Naive thymus-derived CD8-positive, alpha-beta T cell (primary cell): ENCODE results near the gene TMEM132C. TPM values are rescaled to one million over a fixed set of nuclear protein-coding genes. Genes with fewer than 3 reads are reported as not detected.
A peak's percentile ranks its signal among the peaks of the same experiment; 100 is the strongest.

Experiments used
- ATAC-seq, 2 donors: fragments of 150-1000 bp; cut with Tn5 transposase in 1 of 2; sonication (Bioruptor Pico), chemical (Tn5 transposase) in 1 of 2; 1 replicate in 1 of 2; 2 replicates in 1 of 2; pipeline ENCODE4 v1.10.0; 2021; ENCODE audit warnings: mild to moderate bottlenecking in 2 of 2, moderate library complexity in 2 of 2
- POLR2A ChIA-PET: fragments of 350-600 bp; sonication (Branson Sonifier 250); formaldehyde crosslinking; loops from one replicate; lab custom pipeline; 2021; ENCODE audit warnings: antibody characterized with exemption; lab: Charles Lee
- DNase-seq, 10 donors: peaks; one replicate each; pipeline versions ENCODE4 v3.0.0 to v3.0.0-alpha.2; 2020 to 2022
- H3K27ac Mint-ChIP-seq, 10 donors: one replicate each; pipeline ENCODE4 v1.8.0; 2020 to 2022; ENCODE audit warnings: mild to moderate bottlenecking in 10 of 10, mixed read lengths in 10 of 10, moderate library complexity in 4 of 10, inconsistent platforms in 1 of 10
- H3K27me3 Mint-ChIP-seq, 5 donors: one replicate each; pipeline ENCODE4 v1.8.0; 2021 to 2022; ENCODE audit warnings: mixed read lengths in 5 of 5
- H3K36me3 Mint-ChIP-seq, 3 donors: one replicate each; pipeline ENCODE4 v1.8.0; 2020 to 2022; ENCODE audit warnings: mixed read lengths in 3 of 3, mild to moderate bottlenecking in 2 of 3, inconsistent platforms in 1 of 3
- H3K4me1 Mint-ChIP-seq, 4 donors: one replicate each; pipeline ENCODE4 v1.8.0; 2021 to 2022; ENCODE audit warnings: mixed read lengths in 4 of 4
- H3K4me3 Mint-ChIP-seq, 10 donors: one replicate each; pipeline ENCODE4 v1.8.0; 2020 to 2022; ENCODE audit warnings: mild to moderate bottlenecking in 10 of 10, mixed read lengths in 10 of 10, moderate library complexity in 6 of 10, inconsistent platforms in 1 of 10
- H3K9me3 Mint-ChIP-seq, 9 donors: one replicate each; pipeline ENCODE4 v1.8.0; 2020 to 2022; ENCODE audit warnings: mixed read lengths in 9 of 9, mild to moderate bottlenecking in 3 of 9, inconsistent platforms in 1 of 9, moderate library complexity in 1 of 9
- polyA plus RNA-seq, 3 donors: library from polyadenylated mRNA; unstranded; fragments of 300-500 nt; fragmentation: Illumina TruSeq; gene quantifications; one replicate each; pipeline ENCODE4 v1.2.3, GENCODE V29; 2021
- total RNA-seq, 8 experiments: library from RNA in 2 of 8; stranded (reverse) in 2 of 8; gene quantifications; one replicate each; pipeline ENCODE4 v1.2.3 and lab custom pipeline; 2021 to 2026

TMEM132C gene
- total and polyA plus RNA-seq, 5 experiments from 2014 or later, result 0.11 TPM; not detected in 4

GRCh38 chr12:128570191-128571065 is 303.5 kb downstream of the TMEM132C start:
- Mint-ChIP-seq H3K4me1 (peaks cover 0 to 9% (median 0%) of the 10 kb centered on the region in 4 donors), H3K36me3 (no peaks in the 10 kb centered on the region), H3K9me3 (peaks cover 0 to 10% (median 3%) of the 10 kb centered on the region in 9 donors), H3K27ac (peak overlapping the region in 2 of 10 donors; percentile 23 to 65), H3K27me3 (no peaks in the 10 kb centered on the region), H3K4me3 (no peak overlapping the region)
- POLR2A ChIA-PET, result no interaction called here
- DNase-seq, result peak in 1 of 10 donors; percentile 7
- ATAC-seq, result no peak

- H3K9me3 Mint-ChIP-seq, result peaks cover 0 to 13% (median 6%) of the 10 kb centered on the region in 9 donors
- no peaks in the 10 kb centered on the region for H3K36me3 Mint-ChIP-seq
- H3K27ac Mint-ChIP-seq, result no peak overlapping the region
- POLR2A ChIA-PET, result no interaction called here
- no peak for ATAC-seq
- DNase-seq, result no peak
- peaks cover 0 to 9% (median 0%) of the 10 kb centered on the region in 4 donors for H3K4me1 Mint-ChIP-seq
- no peak overlapping the region for H3K4me3 Mint-ChIP-seq
- no peaks in the 10 kb centered on the region for H3K27me3 Mint-ChIP-seq
Measured at GRCh38 chr12:128571906-128572810, 305.2 kb downstream of the TMEM132C start.

- Mint-ChIP-seq H3K4me1 (peaks cover 0 to 9% (median 0%) of the 10 kb centered on the region in 4 donors), H3K9me3 (peaks cover 0 to 28% (median 6%) of the 10 kb centered on the region in 9 donors), H3K27me3 (no peaks in the 10 kb centered on the region), H3K36me3 (no peaks in the 10 kb centered on the region), H3K27ac (no peak overlapping the region), H3K4me3 (no peak overlapping the region)
- POLR2A ChIA-PET, result no interaction called here
- no peak for ATAC-seq
- no peak for DNase-seq
Measured at GRCh38 chr12:128573907-128574306, 306.9 kb downstream of the TMEM132C start.

GRCh38 chr12:128578045-128578444 is 311.1 kb downstream of the TMEM132C start:
- no peak overlapping the region for H3K27ac Mint-ChIP-seq
- POLR2A ChIA-PET, result no interaction called here
- peaks cover 0 to 5% (median 0%) of the 10 kb centered on the region in 5 donors for H3K27me3 Mint-ChIP-seq
- no peak overlapping the region for H3K4me3 Mint-ChIP-seq
- H3K9me3 Mint-ChIP-seq, result peaks cover 0 to 37% (median 6%) of the 10 kb centered on the region in 9 donors
- no peak for ATAC-seq
- no peaks in the 10 kb centered on the region for H3K4me1 Mint-ChIP-seq
- H3K36me3 Mint-ChIP-seq, result no peaks in the 10 kb centered on the region
- no peak for DNase-seq

DNA sequence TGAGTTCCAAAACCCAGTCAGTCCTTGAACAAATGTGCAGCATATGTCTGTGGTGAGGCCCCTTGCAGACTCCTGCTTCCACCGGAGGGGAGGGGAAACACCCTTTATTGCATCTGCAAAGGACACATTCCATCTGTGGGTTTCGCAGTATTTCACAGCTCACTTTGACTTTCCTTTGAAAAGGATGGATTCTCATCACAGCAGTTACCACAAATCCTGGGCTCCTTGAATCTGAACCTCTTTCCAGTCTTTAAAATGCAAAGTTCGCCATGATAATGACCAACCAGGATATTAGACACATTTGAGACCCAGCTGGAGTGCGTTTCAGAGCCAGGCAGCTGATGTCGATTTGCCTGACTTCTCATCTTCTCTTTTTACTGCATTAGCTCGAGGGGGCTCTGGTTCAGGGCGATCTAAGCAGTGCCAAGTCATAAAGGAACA is 314.4 kb downstream of the TMEM132C start:
- H3K27me3 Mint-ChIP-seq, result peaks cover 0 to 8% (median 0%) of the 10 kb centered on the region in 5 donors
- DNase-seq, result no peak
- no peaks in the 10 kb centered on the region for H3K4me1 Mint-ChIP-seq
- no peak overlapping the region for H3K27ac Mint-ChIP-seq
- POLR2A ChIA-PET, result no interaction called here
- no peak overlapping the region for H3K4me3 Mint-ChIP-seq
- no peak for ATAC-seq
- H3K36me3 Mint-ChIP-seq, result no peaks in the 10 kb centered on the region
- H3K9me3 Mint-ChIP-seq, result peaks cover 0 to 27% (median 4%) of the 10 kb centered on the region in 9 donors

DNA sequence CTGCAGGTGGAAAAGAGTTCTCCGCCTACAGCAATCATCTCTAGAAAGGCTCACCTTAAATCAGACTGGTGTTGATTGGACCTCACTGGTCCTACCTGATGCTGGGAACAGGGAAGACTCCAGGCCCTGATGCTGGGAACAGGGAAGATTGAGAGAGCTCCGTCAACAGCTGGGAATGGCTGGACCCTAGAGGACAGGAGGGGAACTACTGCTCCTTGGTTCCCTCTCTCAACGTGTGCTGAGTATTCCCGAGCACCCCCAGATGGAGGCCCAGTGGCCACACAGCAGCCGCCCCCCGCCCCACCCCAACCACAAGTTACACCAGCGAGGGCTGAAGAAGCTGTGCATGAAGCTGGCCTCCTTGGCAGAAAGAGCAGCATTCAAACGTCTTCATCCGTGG is 316.5 kb downstream of the TMEM132C start:
- DNase-seq (no peak), ATAC-seq (no peak)
- Mint-ChIP-seq H3K4me1 (no peaks in the 10 kb centered on the region), H3K4me3 (no peak overlapping the region), H3K36me3 (no peaks in the 10 kb centered on the region), H3K27me3 (peaks cover 0 to 8% (median 1%) of the 10 kb centered on the region in 5 donors), H3K9me3 (peaks cover 0 to 13% (median under 1%) of the 10 kb centered on the region in 9 donors), H3K27ac (no peak overlapping the region)
- POLR2A ChIA-PET, result no interaction called here

- no peaks in the 10 kb centered on the region for H3K4me1 Mint-ChIP-seq
- no peaks in the 10 kb centered on the region for H3K36me3 Mint-ChIP-seq
- ATAC-seq (no peak), DNase-seq (no peak)
- H3K9me3 Mint-ChIP-seq, result peaks cover 0 to 4% (median 0%) of the 10 kb centered on the region in 9 donors
- POLR2A ChIA-PET, result no interaction called here
- no peak overlapping the region for H3K27ac Mint-ChIP-seq
- H3K27me3 Mint-ChIP-seq, result peaks cover 0 to 4% (median 3%) of the 10 kb centered on the region in 5 donors
- no peak overlapping the region for H3K4me3 Mint-ChIP-seq
Measured at GRCh38 chr12:128586451-128587029, 319.6 kb downstream of the TMEM132C start.

- POLR2A ChIA-PET, result no interaction called here
- H3K27me3 Mint-ChIP-seq, result peaks cover 0 to 6% (median 4%) of the 10 kb centered on the region in 5 donors
Measured at GRCh38 chr12:128587918-128588317, 320.9 kb downstream of the TMEM132C start.

DNA sequence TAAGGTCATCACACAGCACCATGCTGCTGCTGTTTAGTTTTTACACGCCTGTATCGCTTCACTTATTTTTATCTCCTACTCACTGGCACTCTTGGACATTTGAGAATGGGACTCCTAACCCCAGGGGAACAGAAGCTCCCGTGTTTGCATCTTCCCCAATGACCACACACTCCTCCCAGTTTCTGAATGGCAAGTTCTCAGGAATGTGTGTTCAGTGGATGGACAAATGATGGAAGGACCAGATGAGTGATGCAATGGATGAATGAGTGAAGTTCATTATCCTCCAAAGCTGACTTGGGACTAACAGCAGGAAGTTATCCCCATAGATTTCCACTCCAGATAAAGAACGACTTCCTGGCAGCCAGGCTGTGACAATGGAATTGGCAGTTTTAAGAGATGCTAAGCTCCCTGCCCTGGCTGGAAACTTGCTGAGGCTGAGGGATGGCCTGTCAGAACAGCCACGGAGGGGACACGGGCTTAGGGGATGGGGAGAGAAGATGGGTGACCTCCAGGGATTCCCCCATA is 325.3 kb downstream of the TMEM132C start:
- Mint-ChIP-seq H3K36me3 (no peaks in the 10 kb centered on the region), H3K9me3 (peaks cover 0 to 2% (median 0%) of the 10 kb centered on the region in 9 donors), H3K4me3 (no peak overlapping the region), H3K27ac (no peak overlapping the region), H3K4me1 (no peaks in the 10 kb centered on the region), H3K27me3 (peaks cover 0 to 14% (median 3%) of the 10 kb centered on the region in 5 donors)
- ATAC-seq (no peak), DNase-seq (no peak)
- POLR2A ChIA-PET, result no interaction called here

More at GRCh38 chr12:128587918-128588317, 320.9 kb downstream of the TMEM132C start:
- Mint-ChIP-seq H3K27ac (no peak overlapping the region), H3K9me3 (peaks cover 0 to 2% (median 0%) of the 10 kb centered on the region in 9 donors), H3K4me3 (no peak overlapping the region), H3K4me1 (no peaks in the 10 kb centered on the region), H3K36me3 (no peaks in the 10 kb centered on the region)
- DNase-seq (no peak), ATAC-seq (no peak)

- Mint-ChIP-seq H3K36me3 (no peaks in the 10 kb centered on the region), H3K27me3 (peaks cover 0 to 10% (median 4%) of the 10 kb centered on the region in 5 donors), H3K4me3 (no peak overlapping the region), H3K9me3 (peaks cover 0 to 3% (median 0%) of the 10 kb centered on the region in 9 donors), H3K27ac (no peak overlapping the region), H3K4me1 (no peaks in the 10 kb centered on the region)
- no peak for DNase-seq
- POLR2A ChIA-PET, result no interaction called here
- ATAC-seq, result no peak
Measured at GRCh38 chr12:128594521-128594920, 327.6 kb downstream of the TMEM132C start.

- ATAC-seq, result no peak
- Mint-ChIP-seq H3K4me1 (no peaks in the 10 kb centered on the region), H3K27ac (no peak overlapping the region), H3K27me3 (peaks cover 0 to 10% (median 4%) of the 10 kb centered on the region in 5 donors), H3K4me3 (no peak overlapping the region), H3K9me3 (peaks cover 0 to 3% (median 0%) of the 10 kb centered on the region in 9 donors), H3K36me3 (no peaks in the 10 kb centered on the region)
- DNase-seq, result no peak
- POLR2A ChIA-PET, result no interaction called here
Measured at GRCh38 chr12:128595609-128596008, 328.6 kb downstream of the TMEM132C start.

GRCh38 chr12:128600886-128601285 is 333.9 kb downstream of the TMEM132C start:
- Mint-ChIP-seq H3K4me1 (no peaks in the 10 kb centered on the region), H3K4me3 (no peak overlapping the region), H3K27ac (no peak overlapping the region), H3K9me3 (peaks cover 0 to 3% (median 0%) of the 10 kb centered on the region in 9 donors), H3K36me3 (no peaks in the 10 kb centered on the region), H3K27me3 (peaks cover 0 to 2% (median 1%) of the 10 kb centered on the region in 5 donors)
- POLR2A ChIA-PET, result no interaction called here
- no peak for DNase-seq
- ATAC-seq, result no peak
